HEK293T (cell line): ENCODE data around the gene FAM25A.

Source experiments
- ARNT ChIP-seq: fragments of 450-650 bp; IDR thresholded peaks from 2 replicates; pipeline ENCODE4 v1.6.1; 2017; ENCODE audit warnings: mild to moderate bottlenecking
- BHLHE40 ChIP-seq: fragments of 450-650 bp; IDR thresholded peaks from 2 replicates; pipeline ENCODE4 v1.6.1; 2016; ENCODE audit warnings: mild to moderate bottlenecking, moderate library complexity, borderline replicate concordance
- CTBP1 ChIP-seq: fragments of 450-650 bp; IDR thresholded peaks from 2 replicates; pipeline ENCODE4 v1.6.1; 2016; ENCODE audit warnings: borderline replicate concordance
- ELF4 ChIP-seq: fragments of 450-650 bp; IDR thresholded peaks from 2 replicates; pipeline ENCODE4 v1.6.1; 2017; ENCODE audit warnings: antibody characterized with exemption
- FOXA1 ChIP-seq: fragments of 450-650 bp; IDR thresholded peaks from 2 replicates; pipeline ENCODE4 v1.6.1; 2016; ENCODE audit warnings: mild to moderate bottlenecking
- FOXK2 ChIP-seq: fragments of 450-650 bp; IDR thresholded peaks from 2 replicates; pipeline ENCODE4 v1.6.1; 2016; ENCODE audit warnings: mild to moderate bottlenecking
- LEF1 ChIP-seq: fragments of 450-650 bp; IDR thresholded peaks from 2 replicates; pipeline ENCODE4 v1.6.1; 2017; ENCODE audit warnings: mild to moderate bottlenecking, borderline replicate concordance
- NFRKB ChIP-seq: fragments of 450-650 bp; IDR thresholded peaks from 2 replicates; pipeline ENCODE4 v1.6.1; 2016; ENCODE audit warnings: mild to moderate bottlenecking, moderate library complexity
- PKNOX1 ChIP-seq: fragments of 450-650 bp; IDR thresholded peaks from 2 replicates; pipeline ENCODE4 v1.6.1; 2016
- SP1 ChIP-seq: fragments of 450-650 bp; IDR thresholded peaks from 2 replicates; pipeline ENCODE4 v1.6.1; 2017
- SUZ12 ChIP-seq: fragments of 450-650 bp; IDR thresholded peaks from 2 replicates; pipeline ENCODE4 v1.6.1; 2016; ENCODE audit warnings: mild to moderate bottlenecking
- TARDBP ChIP-seq: fragments of 450-650 bp; IDR thresholded peaks from 2 replicates; pipeline ENCODE4 v1.6.1; 2016

- TF ChIP-seq SUZ12 (no peak), ARNT (no peak), BHLHE40 (no peak), CTBP1 (no peak), NFRKB (no peak), ELF4 (no peak), SP1 (no peak), PKNOX1 (no peak), TARDBP (no peak), LEF1 (no peak), FOXA1 (no peak), FOXK2 (no peak)
These were observed 25.4 kb downstream of the FAM25A start for GRCh38 chr10:87045434-87045938.
